ENCODE data around the gene ITGB5. TPM values are rescaled to one million over a fixed set of nuclear protein-coding genes. Genes with fewer than 3 reads are reported as not detected.

ITGB5 gene
- total RNA-seq, 1 donor from 2014 or later: 139 TPM

DNA sequence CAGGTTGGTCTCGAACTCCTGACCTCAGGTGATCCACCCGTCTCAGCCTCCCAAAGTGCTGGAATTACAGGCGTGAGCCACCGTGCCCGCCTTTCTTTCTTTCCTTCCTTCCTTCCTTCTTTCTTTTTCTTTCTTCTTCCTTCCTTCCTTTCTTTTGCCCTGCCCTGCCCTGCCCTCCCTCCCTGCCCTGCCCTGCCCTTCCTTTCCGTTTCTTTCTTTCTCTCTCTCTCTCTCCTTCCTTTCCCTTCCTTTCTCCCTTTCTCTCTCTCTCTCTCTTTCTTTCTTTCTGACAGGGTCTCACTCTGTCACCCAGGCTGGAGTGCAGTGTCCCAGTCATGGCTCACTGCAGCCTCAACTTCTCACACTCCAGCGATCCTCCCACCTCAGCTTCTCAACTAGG lies 82.3 kb downstream of the ITGB5 start:
- no peak overlapping the region for H3K4me3 ChIP-seq (ENCODE audit: insufficient read depth, low read depth, low read length)
- H3K27me3 ChIP-seq (ENCODE audit: insufficient read depth, low read length): no peaks in the 10 kb centered on the region
- no peaks in the 10 kb centered on the region for H3K27me3 Mint-ChIP-seq (ENCODE audit: low read depth, unreplicated experiment)
- H3K4me1 ChIP-seq (ENCODE audit: insufficient read depth, low read length): peaks cover 30% of the 10 kb centered on the region
- no peak for DNase-seq (ENCODE audit: low read depth)
- TF ChIP-seq, protein P1, sequence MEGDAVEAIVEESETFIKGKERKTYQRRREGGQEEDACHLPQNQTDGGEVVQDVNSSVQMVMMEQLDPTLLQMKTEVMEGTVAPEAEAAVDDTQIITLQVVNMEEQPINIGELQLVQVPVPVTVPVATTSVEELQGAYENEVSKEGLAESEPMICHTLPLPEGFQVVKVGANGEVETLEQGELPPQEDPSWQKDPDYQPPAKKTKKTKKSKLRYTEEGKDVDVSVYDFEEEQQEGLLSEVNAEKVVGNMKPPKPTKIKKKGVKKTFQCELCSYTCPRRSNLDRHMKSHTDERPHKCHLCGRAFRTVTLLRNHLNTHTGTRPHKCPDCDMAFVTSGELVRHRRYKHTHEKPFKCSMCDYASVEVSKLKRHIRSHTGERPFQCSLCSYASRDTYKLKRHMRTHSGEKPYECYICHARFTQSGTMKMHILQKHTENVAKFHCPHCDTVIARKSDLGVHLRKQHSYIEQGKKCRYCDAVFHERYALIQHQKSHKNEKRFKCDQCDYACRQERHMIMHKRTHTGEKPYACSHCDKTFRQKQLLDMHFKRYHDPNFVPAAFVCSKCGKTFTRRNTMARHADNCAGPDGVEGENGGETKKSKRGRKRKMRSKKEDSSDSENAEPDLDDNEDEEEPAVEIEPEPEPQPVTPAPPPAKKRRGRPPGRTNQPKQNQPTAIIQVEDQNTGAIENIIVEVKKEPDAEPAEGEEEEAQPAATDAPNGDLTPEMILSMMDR (IDR thresholded peaks at IDR 0.05; ENCODE audit: insufficient read depth, low read depth, low read length): no peak
- no peak for TF ChIP-seq EZH2 (IDR thresholded peaks at IDR 0.05; ENCODE audit: insufficient read depth, low read length)
- peaks cover 7% of the 10 kb centered on the region for H4K20me1 ChIP-seq (ENCODE audit: insufficient read depth, low read length)
- no peak overlapping the region for H3K4me2 ChIP-seq (ENCODE audit: low read length)
- peaks cover 25% of the 10 kb centered on the region for H3K4me1 Mint-ChIP-seq (ENCODE audit: low read depth, unreplicated experiment)
- no peaks in the 10 kb centered on the region for H3K9me3 Mint-ChIP-seq (ENCODE audit: unreplicated experiment)
- H3K36me3 ChIP-seq (ENCODE audit: insufficient read depth, low read length): peaks cover 11% of the 10 kb centered on the region
- H3K4me3 Mint-ChIP-seq (ENCODE audit: unreplicated experiment): no peak overlapping the region
- no peak overlapping the region for H2AFZ ChIP-seq (ENCODE audit: low read depth, low read length)
- H3K27ac Mint-ChIP-seq (ENCODE audit: unreplicated experiment): no peak overlapping the region
- H3K9ac ChIP-seq (ENCODE audit: low read length): no peak overlapping the region
- peaks cover 6% of the 10 kb centered on the region for H3K79me2 ChIP-seq (ENCODE audit: insufficient read depth, low read length)
- no peak for FAIRE-seq
- no peak overlapping the region for H3K27ac ChIP-seq (ENCODE audit: low read depth, low read length)
- no peaks in the 10 kb centered on the region for H3K9me3 ChIP-seq (ENCODE audit: insufficient read depth, low read depth, low read length)
- peaks cover 20% of the 10 kb centered on the region for H3K36me3 Mint-ChIP-seq (ENCODE audit: low read depth, unreplicated experiment)

DNA sequence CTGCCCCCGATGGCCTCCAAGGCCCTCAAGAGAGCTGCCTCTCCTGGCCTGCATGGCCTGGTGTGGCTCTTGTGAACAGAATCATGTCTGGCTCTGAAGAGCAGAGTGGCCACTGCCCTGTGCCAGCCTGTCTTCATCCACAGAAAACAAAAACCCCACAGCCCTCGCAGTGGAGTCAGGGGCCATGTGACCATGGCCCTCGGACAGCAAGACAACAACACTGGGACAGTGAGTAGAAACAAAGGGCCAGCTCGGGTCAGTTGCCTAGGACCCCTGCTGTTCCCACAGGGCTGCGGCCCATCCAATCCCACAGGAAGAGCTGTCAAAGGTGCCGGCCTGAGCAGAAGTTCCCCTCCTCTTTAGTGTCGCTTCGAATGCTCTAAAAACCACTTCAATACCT lies 84.5 kb downstream of the ITGB5 start:
- no peaks in the 10 kb centered on the region for H3K27me3 ChIP-seq (ENCODE audit: insufficient read depth, low read length)
- H3K36me3 ChIP-seq (ENCODE audit: insufficient read depth, low read length): peaks cover 9% of the 10 kb centered on the region
- H3K36me3 Mint-ChIP-seq (ENCODE audit: low read depth, unreplicated experiment): peaks cover 20% of the 10 kb centered on the region
- H3K79me2 ChIP-seq (ENCODE audit: insufficient read depth, low read length): peaks cover 6% of the 10 kb centered on the region
- no peak overlapping the region for H3K4me3 Mint-ChIP-seq (ENCODE audit: unreplicated experiment)
- H3K27ac ChIP-seq (ENCODE audit: low read depth, low read length): no peak overlapping the region
- FAIRE-seq (no peak), DNase-seq (ENCODE audit: low read depth) (no peak)
- peaks cover 7% of the 10 kb centered on the region for H4K20me1 ChIP-seq (ENCODE audit: insufficient read depth, low read length)
- H2AFZ ChIP-seq (ENCODE audit: low read depth, low read length): no peak overlapping the region
- peaks cover 1% of the 10 kb centered on the region for H3K9me3 Mint-ChIP-seq (ENCODE audit: unreplicated experiment)
- peaks cover 22% of the 10 kb centered on the region for H3K4me1 Mint-ChIP-seq (ENCODE audit: low read depth, unreplicated experiment)
- no peaks in the 10 kb centered on the region for H3K27me3 Mint-ChIP-seq (ENCODE audit: low read depth, unreplicated experiment)
- peaks cover 22% of the 10 kb centered on the region for H3K4me1 ChIP-seq (ENCODE audit: insufficient read depth, low read length)
- H3K9ac ChIP-seq (ENCODE audit: low read length): no peak overlapping the region
- TF ChIP-seq, protein P1 (IDR thresholded peaks at IDR 0.05; ENCODE audit: insufficient read depth, low read depth, low read length): no peak
- TF ChIP-seq EZH2 (IDR thresholded peaks at IDR 0.05; ENCODE audit: insufficient read depth, low read length): no peak
- H3K4me2 ChIP-seq (ENCODE audit: low read length): no peak overlapping the region
- no peak overlapping the region for H3K27ac Mint-ChIP-seq (ENCODE audit: unreplicated experiment)
- H3K4me3 ChIP-seq (ENCODE audit: insufficient read depth, low read depth, low read length): no peak overlapping the region
- no peaks in the 10 kb centered on the region for H3K9me3 ChIP-seq (ENCODE audit: insufficient read depth, low read depth, low read length)

DNA sequence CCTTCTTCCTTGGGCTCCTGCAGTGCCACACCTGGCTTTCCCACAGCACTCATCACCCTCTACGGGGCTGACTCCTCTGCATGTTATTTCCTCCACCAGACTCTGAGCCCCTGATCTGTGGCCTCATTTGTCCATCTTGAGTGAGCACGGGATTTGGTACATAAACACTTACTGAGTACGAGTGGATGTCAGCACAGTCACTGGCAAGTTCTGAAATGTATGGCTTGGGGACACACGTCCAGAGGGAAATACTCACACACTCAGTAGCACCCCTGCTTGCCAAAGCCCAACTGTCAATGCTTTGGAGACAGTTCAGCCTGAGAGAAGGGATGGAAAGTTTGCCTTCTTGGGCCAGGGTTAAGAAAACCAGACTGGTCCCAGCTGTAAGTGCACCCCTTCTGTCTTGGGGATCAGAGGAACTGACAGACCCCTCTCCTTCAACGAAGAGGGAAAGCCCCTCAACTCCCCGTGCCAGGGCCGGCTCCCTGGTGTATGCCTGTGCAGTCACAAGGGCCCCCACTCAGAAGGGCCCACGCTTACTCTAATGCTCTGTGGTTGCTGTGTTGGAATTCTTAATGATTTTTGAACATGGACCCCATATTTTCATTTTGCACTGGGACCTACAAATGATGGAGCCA lies 85.0 kb downstream of the ITGB5 start:
- Mint-ChIP-seq H3K9me3 (ENCODE audit: unreplicated experiment) (peaks cover 1% of the 10 kb centered on the region), H3K27ac (ENCODE audit: unreplicated experiment) (no peak overlapping the region), H3K4me3 (ENCODE audit: unreplicated experiment) (no peak overlapping the region), H3K4me1 (ENCODE audit: low read depth, unreplicated experiment) (peaks cover 25% of the 10 kb centered on the region), H3K36me3 (ENCODE audit: low read depth, unreplicated experiment) (peaks cover 22% of the 10 kb centered on the region), H3K27me3 (ENCODE audit: low read depth, unreplicated experiment) (no peaks in the 10 kb centered on the region)
- H3K27me3 ChIP-seq (ENCODE audit: insufficient read depth, low read length): no peaks in the 10 kb centered on the region
- peaks cover 7% of the 10 kb centered on the region for H4K20me1 ChIP-seq (ENCODE audit: insufficient read depth, low read length)
- H3K4me3 ChIP-seq (ENCODE audit: insufficient read depth, low read depth, low read length): no peak overlapping the region
- no peak overlapping the region for H3K27ac ChIP-seq (ENCODE audit: low read depth, low read length)
- no peak for DNase-seq (ENCODE audit: low read depth)
- peaks cover 26% of the 10 kb centered on the region for H3K4me1 ChIP-seq (ENCODE audit: insufficient read depth, low read length)
- H3K9me3 ChIP-seq (ENCODE audit: insufficient read depth, low read depth, low read length): no peaks in the 10 kb centered on the region
- H3K36me3 ChIP-seq (ENCODE audit: insufficient read depth, low read length): peaks cover 9% of the 10 kb centered on the region
- H3K4me2 ChIP-seq (ENCODE audit: low read length): no peak overlapping the region
- FAIRE-seq: no peak
- H3K79me2 ChIP-seq (ENCODE audit: insufficient read depth, low read length): peaks cover 6% of the 10 kb centered on the region
- no peak overlapping the region for H2AFZ ChIP-seq (ENCODE audit: low read depth, low read length)
- TF ChIP-seq, protein P1 (IDR thresholded peaks at IDR 0.05; ENCODE audit: insufficient read depth, low read depth, low read length): no peak
- no peak for TF ChIP-seq EZH2 (IDR thresholded peaks at IDR 0.05; ENCODE audit: insufficient read depth, low read length)
- H3K9ac ChIP-seq (ENCODE audit: low read length): no peak overlapping the region
